GM18870 (cell line): Measurements from ENCODE around the gene NT5DC1.

Experiments used
- ATAC-seq: cut with Tn5 transposase; IDR thresholded peaks from one replicate; pipeline ENCODE4 v1.9.1; 2021; ENCODE audit warnings: moderate library complexity; ENCODE audit not compliant: unreplicated experiment

Gene NT5DC1

DNA sequence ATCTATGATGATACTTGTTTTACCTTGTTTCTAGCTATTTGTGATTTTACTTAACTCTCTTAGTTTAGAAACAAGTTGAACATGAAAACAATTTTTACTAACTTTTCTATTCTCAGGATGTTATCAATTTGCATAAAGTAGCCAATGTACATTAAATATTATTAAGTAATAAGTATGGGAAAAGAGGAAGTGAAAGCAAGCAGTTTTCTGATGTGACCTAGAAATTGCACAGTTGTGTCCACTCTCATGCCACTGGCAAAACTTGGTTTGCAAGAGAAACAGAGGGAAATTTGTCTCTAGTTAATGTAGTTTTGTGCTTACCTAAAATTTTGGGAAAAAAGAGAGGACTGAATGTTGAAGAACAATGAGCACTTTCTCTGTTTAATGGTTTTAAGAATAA is 198.3 kb downstream of the NT5DC1 start:
- ATAC-seq: peak; percentile 74
